Measurements from ENCODE around the gene ZFHX2. TPM values are rescaled to one million over a fixed set of nuclear protein-coding genes. Genes with fewer than 3 reads are reported as not detected.
"Not testable (repeated sequence)": the region's sequence is repeated elsewhere in the genome, so short reads cannot be mapped to it uniquely, and the experiment has no call there.

ZFHX2 gene
- under 1 TPM; 0.36 to 0.57 TPM for total RNA-seq

DNA sequence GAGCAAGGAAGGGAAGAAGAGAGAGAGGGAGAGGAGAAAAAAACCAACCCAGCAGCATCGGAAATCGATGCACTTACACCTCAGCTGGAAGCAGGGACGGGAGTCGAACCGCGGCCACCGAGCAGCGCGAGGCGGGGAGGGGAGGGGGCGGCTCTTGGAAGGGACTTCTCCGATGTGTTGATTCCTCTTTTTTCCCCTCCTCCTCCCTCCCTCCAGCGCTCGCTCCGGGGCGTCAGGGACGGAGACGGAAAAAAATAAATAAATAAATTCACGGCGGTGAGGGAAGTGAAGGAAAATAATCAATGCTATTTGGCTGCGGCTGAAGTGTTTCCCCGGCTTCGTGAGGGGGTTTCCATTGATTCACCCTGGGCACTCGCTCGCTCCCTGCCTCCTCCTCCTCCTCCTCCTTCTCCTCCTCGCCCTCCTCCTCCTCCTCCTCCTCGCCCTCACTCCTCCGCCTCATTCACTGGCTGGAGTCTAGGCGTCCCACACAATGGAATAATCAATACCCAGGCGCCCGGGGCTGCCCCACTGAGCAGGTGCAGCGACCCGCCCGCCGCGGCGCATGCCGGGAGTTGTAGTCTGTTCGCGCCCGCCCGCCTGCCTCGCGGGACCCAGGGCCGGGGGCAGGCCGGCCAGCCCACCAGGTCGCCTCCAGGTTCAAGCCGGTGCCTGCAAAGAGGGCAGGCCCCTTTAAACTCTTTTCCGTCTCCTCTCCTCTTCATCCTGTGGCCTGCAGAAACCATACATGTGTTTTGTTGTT is at the start of gene ZFHX2:
ZFHX2 (minus strand) TSS at position 500 of the 763 bp plus-strand sequence. CDS start 16,440 bp downstream, outside the sequence.
- Mint-ChIP-seq H3K27me3 (ENCODE audit: low read depth) (no peaks in the 10 kb centered on the region), H3K36me3 (ENCODE audit: low read depth) (no peaks in the 10 kb centered on the region), H3K9me3 (no peaks in the 10 kb centered on the region), H3K4me3 (no peak within 1 kb of the TSS), H3K27ac (peak within 1 kb of the TSS; percentile 80), H3K4me1 (ENCODE audit: low read depth) (peaks cover 8% of the 10 kb centered on the region)
- peak; percentile 85 for DNase-seq
- CTCF ChIA-PET: interaction anchor here (0.7 to 1.5 kb wide), 5 partner anchors 9 to 81 kb away, joined by 3 to 6 read pairs (median 3); no protein-coding TSS in a partner anchor
- intact Hi-C loops (cut with micrococcal nuclease): loop anchor here (1.0 to 10.0 kb wide), 5 partner anchors 16 to 723 kb away; partner anchors contain the start of genes ACIN1, AP1G2, C14orf119 and NGDN

DNA sequence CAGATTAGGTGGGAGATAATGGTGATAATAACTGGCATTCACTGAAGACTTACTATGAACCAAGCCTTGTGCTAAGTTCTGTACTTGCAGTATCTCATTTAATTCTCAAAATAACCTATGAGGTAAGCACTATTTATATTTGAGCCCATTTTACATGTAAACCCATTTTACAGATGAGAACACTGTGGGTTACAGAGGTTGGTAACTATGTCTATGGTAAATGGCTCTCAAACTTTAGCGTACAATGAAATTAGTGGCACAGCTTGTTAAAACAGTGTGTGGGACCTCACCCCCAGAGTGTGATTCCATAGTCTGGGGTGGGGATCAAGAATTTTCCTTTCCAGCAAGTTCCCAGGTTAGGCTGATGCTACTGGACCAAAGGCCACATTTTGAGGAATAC is 49.2 kb upstream of the ZFHX2 start:
- no peak for DNase-seq
- Mint-ChIP-seq H3K27ac (no peak overlapping the region), H3K4me1 (ENCODE audit: low read depth) (peaks cover 2% of the 10 kb centered on the region), H3K9me3 (no peaks in the 10 kb centered on the region), H3K27me3 (ENCODE audit: low read depth) (no peaks in the 10 kb centered on the region), H3K4me3 (no peak overlapping the region), H3K36me3 (ENCODE audit: low read depth) (no peaks in the 10 kb centered on the region)
- intact Hi-C loops (cut with micrococcal nuclease): no loop called here
- CTCF ChIA-PET: interaction anchor here (1.1 to 1.3 kb wide), 2 partner anchors 31 kb away, joined by 3 to 4 read pairs; no protein-coding TSS in a partner anchor

DNA sequence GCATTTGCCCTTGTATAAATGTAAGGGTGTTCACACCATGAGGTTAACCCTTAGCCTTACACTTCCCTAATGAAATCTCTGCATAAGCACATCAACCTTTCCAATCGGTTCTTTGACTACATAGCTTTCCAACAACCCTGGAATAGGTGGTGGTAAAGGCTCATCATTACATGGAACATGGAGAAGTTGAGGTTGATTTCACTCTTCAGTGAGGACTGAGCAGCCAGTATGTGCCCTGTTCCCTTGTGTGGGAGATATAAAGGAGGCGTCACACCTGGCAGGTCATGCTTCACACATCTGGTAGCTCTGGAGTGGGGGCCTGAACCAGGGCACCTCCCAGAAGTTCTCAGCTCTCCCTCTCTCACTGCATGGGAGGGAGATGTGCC is 48.8 kb upstream of the ZFHX2 start:
- CTCF ChIA-PET: interaction anchor here (0.7 to 1.3 kb wide), 3 partner anchors 31 to 149 kb away, joined by 3 to 4 read pairs (median 4); no protein-coding TSS in a partner anchor
- no peaks in the 10 kb centered on the region for H3K27me3 Mint-ChIP-seq (ENCODE audit: low read depth)
- H3K27ac Mint-ChIP-seq: no peak overlapping the region
- no peaks in the 10 kb centered on the region for H3K36me3 Mint-ChIP-seq (ENCODE audit: low read depth)
- H3K4me3 Mint-ChIP-seq: no peak overlapping the region
- DNase-seq: no peak
- H3K9me3 Mint-ChIP-seq: no peaks in the 10 kb centered on the region
- no peaks in the 10 kb centered on the region for H3K4me1 Mint-ChIP-seq (ENCODE audit: low read depth)
- intact Hi-C loops (cut with micrococcal nuclease): no loop called here

DNA sequence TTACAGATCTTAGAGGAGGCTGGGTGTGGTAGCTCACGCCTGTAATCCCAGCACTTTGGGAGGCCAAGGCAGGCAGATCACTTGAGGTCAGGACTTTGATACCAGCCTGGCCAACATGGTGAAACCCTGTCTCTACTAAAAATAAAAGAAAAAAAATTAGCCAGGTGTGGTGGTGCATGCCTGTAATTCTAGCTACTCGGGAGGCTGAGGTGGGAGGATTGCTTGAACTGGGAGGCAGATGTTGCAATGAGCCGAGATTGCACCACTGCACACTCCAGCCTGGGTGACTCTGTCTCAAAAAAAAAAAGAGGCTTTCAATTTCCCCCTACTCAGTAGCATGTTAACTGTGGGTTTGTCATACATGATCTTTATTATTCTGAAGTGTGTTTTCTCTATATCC is 42.6 kb upstream of the ZFHX2 start:
- H3K9me3 Mint-ChIP-seq; H3K4me1 Mint-ChIP-seq (ENCODE audit: low read depth); H3K27me3 Mint-ChIP-seq (ENCODE audit: low read depth); intact Hi-C loops (cut with micrococcal nuclease); H3K4me3 Mint-ChIP-seq; H3K36me3 Mint-ChIP-seq (ENCODE audit: low read depth); H3K27ac Mint-ChIP-seq; DNase-seq: not testable (repeated sequence)
- CTCF ChIA-PET: interaction anchor here (2.8 kb wide), 1 partner anchor 38 kb away, joined by 10 read pairs; no protein-coding TSS in a partner anchor

DNA sequence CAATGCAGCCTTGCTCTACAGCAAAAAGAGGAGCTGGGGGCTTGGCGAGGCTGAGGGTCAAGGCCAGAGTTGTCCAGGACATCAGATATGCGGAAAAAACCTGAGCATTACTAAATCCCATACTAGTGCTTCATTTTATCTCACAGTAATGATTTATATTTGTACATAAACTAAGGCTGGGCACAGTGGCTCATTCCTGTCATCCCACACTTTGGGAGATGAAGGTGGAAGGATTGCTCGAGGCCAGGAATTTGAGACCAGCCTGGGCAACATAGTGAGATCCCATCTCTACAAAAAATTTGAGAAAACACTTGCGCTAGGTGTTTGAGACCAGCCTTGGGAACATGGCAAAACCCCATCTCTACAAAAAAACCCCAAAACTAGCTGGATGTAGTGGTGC is 38.6 kb upstream of the ZFHX2 start:
- Mint-ChIP-seq H3K36me3 (ENCODE audit: low read depth) (no peaks in the 10 kb centered on the region), H3K4me1 (ENCODE audit: low read depth) (peaks cover 3% of the 10 kb centered on the region), H3K9me3 (no peaks in the 10 kb centered on the region), H3K4me3 (no peak overlapping the region), H3K27ac (no peak overlapping the region), H3K27me3 (ENCODE audit: low read depth) (peaks cover 10% of the 10 kb centered on the region)
- intact Hi-C loops (cut with micrococcal nuclease): no loop called here
- DNase-seq: no peak
- CTCF ChIA-PET: interaction anchor here (0.5 to 4.5 kb wide), 9 partner anchors 9 to 766 kb away, joined by 3 to 61 read pairs (median 5); no protein-coding TSS in a partner anchor

DNA sequence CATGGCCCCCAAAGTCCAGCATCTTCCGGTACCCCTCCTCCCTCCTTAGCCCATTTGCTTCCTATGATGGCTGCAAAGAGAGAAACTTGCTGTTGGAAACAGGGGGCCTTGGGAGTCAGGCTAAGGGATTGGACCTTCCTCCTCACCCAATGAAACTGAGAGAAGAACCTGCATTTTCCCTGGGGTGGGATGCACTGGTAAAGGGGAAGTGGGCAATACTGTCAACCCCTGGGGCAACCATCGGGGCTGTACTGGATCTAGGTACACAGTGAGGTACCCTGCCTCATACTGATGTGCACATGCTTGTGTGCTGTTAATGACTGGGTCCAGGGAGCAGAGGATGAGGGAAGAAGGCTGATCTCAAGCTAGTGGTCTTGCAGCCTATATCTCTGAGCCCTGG is 38.0 kb upstream of the ZFHX2 start:
- Mint-ChIP-seq H3K4me1 (ENCODE audit: low read depth) (peaks cover 3% of the 10 kb centered on the region), H3K27me3 (ENCODE audit: low read depth) (peaks cover 10% of the 10 kb centered on the region), H3K27ac (no peak overlapping the region), H3K9me3 (no peaks in the 10 kb centered on the region), H3K36me3 (ENCODE audit: low read depth) (no peaks in the 10 kb centered on the region), H3K4me3 (no peak overlapping the region)
- DNase-seq: no peak
- CTCF ChIA-PET: interaction anchor here (0.5 to 4.5 kb wide), 20 partner anchors 9 to 765 kb away, joined by 3 to 61 read pairs (median 4); no protein-coding TSS in a partner anchor
- intact Hi-C loops (cut with micrococcal nuclease): loop anchor here (1.0 kb wide), 5 partner anchors 43 to 365 kb away; no protein-coding TSS in a partner anchor

DNA sequence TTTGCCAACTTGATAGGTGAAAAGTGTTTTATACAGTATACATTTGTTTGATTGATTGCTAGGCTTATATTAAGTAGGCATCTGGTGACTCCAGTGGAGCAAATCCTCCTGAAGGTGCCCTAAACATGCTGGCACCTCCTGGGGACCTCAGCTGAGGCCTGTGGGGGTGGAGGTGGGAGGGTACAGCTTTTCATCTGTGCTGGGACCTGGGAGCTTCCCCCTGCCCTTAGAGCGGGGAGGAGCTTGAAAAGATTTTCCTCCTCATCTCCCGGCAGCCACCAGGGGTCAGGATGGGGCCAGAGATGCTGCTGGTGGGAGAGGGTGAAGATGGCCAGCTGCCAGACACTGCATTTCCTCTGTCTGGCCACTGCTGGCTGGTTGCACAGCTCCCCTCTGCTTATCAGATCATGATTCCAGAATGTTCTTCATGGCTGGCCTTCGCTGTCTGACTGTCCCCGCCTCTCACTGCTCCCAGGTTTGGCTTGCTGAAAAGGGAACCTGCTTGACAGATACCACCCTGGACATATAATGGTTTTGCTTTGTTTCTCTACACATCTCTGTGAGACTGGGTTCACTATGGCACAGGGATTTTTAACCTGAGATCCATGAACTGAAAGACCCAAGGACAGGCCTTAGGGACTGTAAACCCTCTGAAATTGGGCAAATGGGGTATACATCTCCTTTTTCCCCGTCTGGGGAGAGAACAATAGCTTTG is 37.5 kb upstream of the ZFHX2 start:
- no peaks in the 10 kb centered on the region for H3K9me3 Mint-ChIP-seq
- H3K4me3 Mint-ChIP-seq: no peak overlapping the region
- H3K27ac Mint-ChIP-seq: no peak overlapping the region
- peaks cover 15% of the 10 kb centered on the region for H3K27me3 Mint-ChIP-seq (ENCODE audit: low read depth)
- CTCF ChIA-PET: interaction anchor here (0.6 to 4.5 kb wide), 23 partner anchors 8 to 520 kb away, joined by 3 to 61 read pairs (median 4); no protein-coding TSS in a partner anchor
- H3K4me1 Mint-ChIP-seq (ENCODE audit: low read depth): peaks cover 3% of the 10 kb centered on the region
- DNase-seq: peak; percentile 91
- intact Hi-C loops (cut with micrococcal nuclease): loop anchor here (1.0 kb wide), 5 partner anchors 43 to 365 kb away; no protein-coding TSS in a partner anchor
- no peaks in the 10 kb centered on the region for H3K36me3 Mint-ChIP-seq (ENCODE audit: low read depth)

DNA sequence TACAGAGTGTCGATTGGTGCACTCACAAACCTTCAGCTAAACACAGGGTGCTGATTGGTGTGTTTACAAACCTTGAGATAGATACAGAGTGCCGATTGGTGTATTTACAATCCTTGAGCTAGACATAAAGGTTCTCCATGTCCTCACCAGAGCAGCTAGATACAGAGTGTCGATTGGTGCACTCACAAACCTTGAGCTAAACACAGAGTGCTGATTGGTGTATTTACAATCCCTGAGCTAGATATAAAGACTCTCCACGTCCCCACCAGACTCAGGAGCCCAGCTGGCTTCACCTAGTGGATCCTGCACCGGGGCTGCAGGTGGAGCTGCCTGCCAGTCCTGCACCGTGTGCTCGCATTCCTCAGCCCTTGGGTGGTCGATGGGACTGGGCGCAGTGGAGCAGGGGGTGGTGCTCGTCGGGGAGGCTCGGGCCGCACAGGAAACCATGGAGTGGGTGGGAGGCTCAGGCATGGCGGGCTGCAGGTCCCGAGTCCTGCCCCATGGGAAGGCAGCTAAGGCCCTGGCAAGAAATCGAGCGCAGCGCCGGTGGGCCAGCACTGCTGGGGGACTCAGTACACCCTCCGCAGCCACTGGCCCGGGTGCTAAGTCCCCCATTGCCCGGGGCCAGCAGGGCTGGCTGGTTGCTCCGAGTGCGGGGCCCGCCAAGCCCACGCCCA is 33.1 kb upstream of the ZFHX2 start:
- H3K4me3 Mint-ChIP-seq; H3K27ac Mint-ChIP-seq; H3K4me1 Mint-ChIP-seq (ENCODE audit: low read depth); H3K9me3 Mint-ChIP-seq; intact Hi-C loops (cut with micrococcal nuclease); H3K36me3 Mint-ChIP-seq (ENCODE audit: low read depth); DNase-seq: not testable (repeated sequence)
- peaks cover 28% of the 10 kb centered on the region for H3K27me3 Mint-ChIP-seq (ENCODE audit: low read depth)
- CTCF ChIA-PET: interaction anchor here (1.2 to 1.8 kb wide), 3 partner anchors 47 to 81 kb away, joined by 3 to 5 read pairs (median 3); no protein-coding TSS in a partner anchor

DNA sequence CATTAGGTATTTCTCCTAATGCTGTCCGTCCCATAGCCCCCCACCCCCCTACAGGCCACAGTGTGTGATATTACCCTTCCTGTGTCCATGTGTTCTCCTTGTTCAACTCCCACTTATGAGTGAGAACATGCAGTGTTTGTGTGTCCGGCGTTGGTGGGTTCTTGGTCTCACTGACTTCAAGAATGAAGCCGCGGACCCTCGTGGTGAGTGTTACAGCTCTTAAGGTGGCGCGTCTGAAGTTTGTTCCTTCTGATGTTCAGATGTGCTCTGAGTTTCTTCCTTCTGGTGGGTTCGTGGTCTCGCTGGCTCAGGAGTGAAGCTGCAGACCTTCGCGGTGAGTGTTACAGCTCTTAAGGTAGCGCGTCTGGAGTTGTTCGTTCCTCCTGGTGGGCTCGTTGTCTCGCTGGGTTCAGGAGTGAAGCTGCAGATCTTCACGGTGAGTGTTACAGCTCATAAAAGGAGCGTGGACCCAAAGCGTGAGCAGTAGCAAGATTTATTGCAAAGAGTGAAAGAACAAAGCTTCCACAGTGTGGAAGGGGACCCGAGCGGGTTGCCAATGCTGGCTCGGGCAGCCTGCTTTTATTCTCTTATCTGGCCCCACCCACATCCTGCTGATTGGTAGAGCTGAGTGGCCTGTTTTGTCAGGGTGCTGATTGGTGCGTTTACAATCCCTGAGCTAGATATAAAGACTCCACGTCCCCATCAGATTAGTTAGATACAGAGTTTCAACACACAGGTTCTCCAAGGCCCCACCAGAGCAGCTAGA is 32.4 kb upstream of the ZFHX2 start:
- peaks cover 32% of the 10 kb centered on the region for H3K27me3 Mint-ChIP-seq (ENCODE audit: low read depth)
- DNase-seq; H3K27ac Mint-ChIP-seq; H3K9me3 Mint-ChIP-seq; H3K4me1 Mint-ChIP-seq (ENCODE audit: low read depth); intact Hi-C loops (cut with micrococcal nuclease); H3K36me3 Mint-ChIP-seq (ENCODE audit: low read depth); H3K4me3 Mint-ChIP-seq: not testable (repeated sequence)
- CTCF ChIA-PET: interaction anchor here (0.6 to 1.8 kb wide), 3 partner anchors 48 to 238 kb away, joined by 3 to 5 read pairs (median 3); no protein-coding TSS in a partner anchor

DNA sequence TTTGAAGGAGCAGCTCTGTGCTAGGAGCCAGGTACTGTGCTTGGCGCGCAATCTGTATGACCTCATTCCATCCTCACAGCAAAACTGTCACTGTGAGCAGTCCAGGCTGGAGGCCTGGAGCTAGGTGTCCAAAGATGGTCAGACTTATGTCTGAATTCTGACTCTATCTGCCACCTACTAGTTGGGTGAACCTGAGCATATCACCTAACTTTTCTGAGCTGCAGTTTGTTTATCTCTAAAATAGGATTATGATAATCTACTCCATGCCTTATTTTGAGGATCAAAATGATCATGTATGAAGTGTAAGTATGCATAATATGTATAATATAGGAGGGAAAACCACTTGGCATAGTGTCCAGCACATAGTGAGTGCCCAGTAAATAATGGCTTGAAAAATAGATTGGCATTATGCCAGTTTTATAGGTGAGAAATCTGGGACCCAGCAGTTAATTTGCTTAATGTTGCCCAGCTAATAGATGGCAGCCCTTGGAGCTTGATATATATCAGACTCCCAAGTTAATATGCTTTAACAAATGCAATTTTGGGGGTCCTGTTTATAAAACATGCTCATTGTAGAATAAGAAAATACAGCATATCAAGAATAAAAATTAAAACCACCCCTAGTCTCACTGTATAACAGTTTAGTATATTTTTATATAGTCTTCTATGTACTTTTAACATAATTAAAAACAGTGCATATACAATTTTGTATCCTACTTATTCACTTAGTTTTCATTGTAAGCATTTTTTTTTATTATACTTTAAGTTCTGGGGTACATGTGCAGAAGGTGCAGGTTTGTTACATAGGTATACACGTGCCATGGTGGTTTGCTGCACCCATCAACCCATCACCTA is 31.6 kb upstream of the ZFHX2 start:
- Mint-ChIP-seq H3K27ac (no peak overlapping the region), H3K4me3 (no peak overlapping the region), H3K36me3 (ENCODE audit: low read depth) (no peaks in the 10 kb centered on the region), H3K27me3 (ENCODE audit: low read depth) (peaks cover 34% of the 10 kb centered on the region), H3K4me1 (ENCODE audit: low read depth) (peaks cover 9% of the 10 kb centered on the region), H3K9me3 (no peaks in the 10 kb centered on the region)
- no peak for DNase-seq
- intact Hi-C loops (cut with micrococcal nuclease): no loop called here
- CTCF ChIA-PET: interaction anchor here (0.6 to 1.8 kb wide), 4 partner anchors 20 to 507 kb away, joined by 3 to 5 read pairs (median 3); no protein-coding TSS in a partner anchor

DNA sequence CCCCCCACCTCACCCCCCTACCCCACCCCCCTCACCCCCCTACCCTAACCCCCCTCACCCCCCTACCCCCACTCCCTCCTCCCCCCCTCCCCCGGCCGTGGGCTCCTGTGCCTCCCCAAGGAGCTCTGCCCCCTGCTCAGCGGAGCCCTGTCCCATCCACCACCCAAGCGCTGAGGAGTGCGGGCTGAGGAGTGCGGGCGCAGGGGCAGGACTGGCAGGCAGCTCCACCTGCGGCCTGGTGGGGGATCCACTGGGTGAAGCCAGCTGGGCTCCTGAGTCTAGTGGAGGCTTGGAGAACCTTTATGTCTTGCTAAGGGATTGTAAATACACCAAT is 29.4 kb upstream of the ZFHX2 start:
- H3K9me3 Mint-ChIP-seq: no peaks in the 10 kb centered on the region
- H3K27me3 Mint-ChIP-seq (ENCODE audit: low read depth): peaks cover 43% of the 10 kb centered on the region
- no peak for DNase-seq
- H3K27ac Mint-ChIP-seq: no peak overlapping the region
- peaks cover 19% of the 10 kb centered on the region for H3K4me1 Mint-ChIP-seq (ENCODE audit: low read depth)
- CTCF ChIA-PET: interaction anchor here (1.7 to 2.2 kb wide), 2 partner anchors 9 to 51 kb away, joined by 5 to 7 read pairs; no protein-coding TSS in a partner anchor
- no peaks in the 10 kb centered on the region for H3K36me3 Mint-ChIP-seq (ENCODE audit: low read depth)
- intact Hi-C loops (cut with micrococcal nuclease): no loop called here
- H3K4me3 Mint-ChIP-seq: no peak overlapping the region

All from activated naive CD4-positive, alpha-beta T cell treated with anti-CD3 and anti-CD28 coated beads for 36 hours (primary cell).